Vagina (tissue), 2 donors: ENCODE data around the gene TTLL11.

Experiments
- CTCF ChIP-seq, 3 experiments: fragments of 450-650 bp in 2 of 3; fragments of 200-600 bp in 1 of 3; sonication (generic) in 1 of 3; IDR thresholded peaks; one replicate each; pipeline ENCODE4 v1.5.1; 2017 to 2019; ENCODE audit warnings: antibody characterized with exemption in 3 of 3, mild to moderate bottlenecking in 2 of 3, moderate library complexity in 2 of 3
- POLR2AphosphoS5 ChIP-seq, 2 donors: sonication (generic); formaldehyde crosslinking; IDR thresholded peaks; one replicate each; pipeline ENCODE4 v1.9.0; 2017; ENCODE audit warnings: antibody characterized with exemption in 2 of 2, mild to moderate bottlenecking in 2 of 2, low read depth in 1 of 2; ENCODE audit not compliant: insufficient read depth in 1 of 2

- TF ChIP-seq CTCF (IDR thresholded peaks at IDR 0.05) (no peak), POLR2AphosphoS5 (IDR thresholded peaks at IDR 0.05; ENCODE audit: insufficient read depth in 1 of 2, low read depth in 1 of 2) (no peak)
These were observed 166.0 kb downstream of the TTLL11 start for GRCh38 chr9:121927081-121927480.
